Measurements from ENCODE around the gene THAP4.

Gene THAP4

GRCh38 chr2:241645915-241646645, 9.1 kb upstream of the THAP4 start:
- DNase-seq (ENCODE audit: insufficient read length, low spot score) (no peak), FAIRE-seq (no peak)
- no peak for TF ChIP-seq CTCF (IDR thresholded peaks at IDR 0.05; ENCODE audit: insufficient read depth, missing control alignments)

- DNase-seq (ENCODE audit: insufficient read length, low spot score) = no peak
- FAIRE-seq = no peak
- TF ChIP-seq CTCF (IDR thresholded peaks at IDR 0.05; ENCODE audit: insufficient read depth, missing control alignments) = no peak
These were observed 8.3 kb upstream of the THAP4 start for GRCh38 chr2:241645056-241645914.

- DNase-seq (ENCODE audit: insufficient read length, low spot score) = no peak
- no peak for TF ChIP-seq CTCF (IDR thresholded peaks at IDR 0.05; ENCODE audit: insufficient read depth, missing control alignments)
- no peak for FAIRE-seq
These were observed 4.7 kb upstream of the THAP4 start for GRCh38 chr2:241641631-241642030.

GRCh38 chr2:241640165-241640795, 3.3 kb upstream of the THAP4 start:
- TF ChIP-seq CTCF (IDR thresholded peaks at IDR 0.05; ENCODE audit: insufficient read depth, missing control alignments) = no peak
- FAIRE-seq (no peak), DNase-seq (ENCODE audit: insufficient read length, low spot score) (no peak)

DNA sequence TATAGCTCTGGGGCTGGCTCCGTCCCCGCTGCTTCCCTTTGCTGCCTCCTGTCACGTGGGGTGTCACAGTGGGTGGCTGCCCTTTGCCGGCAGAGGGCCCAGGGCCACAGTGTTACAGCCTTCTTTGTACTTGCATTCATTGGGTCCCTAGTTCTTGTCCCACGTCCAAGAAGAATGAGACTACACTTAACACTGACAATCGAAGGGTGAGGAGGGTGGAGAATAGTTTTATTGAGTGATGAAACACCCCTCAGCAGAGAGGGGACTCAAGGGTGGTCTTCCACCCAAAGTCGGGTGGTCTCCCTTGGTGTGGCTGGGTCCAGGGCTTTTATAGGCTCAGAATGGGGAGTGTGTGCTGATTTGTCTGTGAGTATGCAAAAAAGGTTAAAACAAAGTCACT, 2.4 kb upstream of the THAP4 start:
- FAIRE-seq (no peak), DNase-seq (ENCODE audit: insufficient read length, low spot score) (no peak)
- TF ChIP-seq CTCF (IDR thresholded peaks at IDR 0.05; ENCODE audit: insufficient read depth, missing control alignments) = no peak

GRCh38 chr2:241638940-241639339, 2.0 kb upstream of the THAP4 start:
- DNase-seq (ENCODE audit: insufficient read length, low spot score) = no peak
- no peak for TF ChIP-seq CTCF (IDR thresholded peaks at IDR 0.05; ENCODE audit: insufficient read depth, missing control alignments)
- FAIRE-seq = no peak
